ENCODE measurements around the gene SYTL2. TPM values are rescaled to one million over a fixed set of nuclear protein-coding genes. Genes with fewer than 3 reads are reported as not detected.
"Not testable (repeated sequence)": the region's sequence is repeated elsewhere in the genome, so short reads cannot be mapped to it uniquely, and the experiment has no call there.

SYTL2 gene
- total RNA-seq, 1 experiment from 2014 or later: 2.1 TPM

GRCh38 chr11:85673393-85673792 lies 137.5 kb downstream of the SYTL2 start:
- intact Hi-C loops (cut with micrococcal nuclease): no loop called here
- Mint-ChIP-seq H3K27ac (ENCODE audit: low read depth, unreplicated experiment) (no peak overlapping the region), H3K36me3 (ENCODE audit: insufficient read depth, unreplicated experiment) (no peaks in the 10 kb centered on the region), H3K9me3 (ENCODE audit: unreplicated experiment) (no peaks in the 10 kb centered on the region), H3K27me3 (ENCODE audit: insufficient read depth, unreplicated experiment) (no peaks in the 10 kb centered on the region), H3K4me3 (ENCODE audit: unreplicated experiment) (no peak overlapping the region), H3K4me1 (ENCODE audit: insufficient read depth, unreplicated experiment) (no peaks in the 10 kb centered on the region)
- no peak for TF ChIP-seq CTCF (IDR thresholded peaks at IDR 0.05; ENCODE audit: unreplicated experiment)
- ChIA-PET POLR2A (no interaction called here), CTCF (no interaction called here)
- no peak for DNase-seq (ENCODE audit: unreplicated experiment)
- BruUV-seq (replicated peaks): no TSS peak

GRCh38 chr11:85672105-85672902 lies 138.6 kb downstream of the SYTL2 start:
- no peaks in the 10 kb centered on the region for H3K27me3 Mint-ChIP-seq (ENCODE audit: insufficient read depth, unreplicated experiment)
- BruUV-seq (replicated peaks): no TSS peak
- no peak for DNase-seq (ENCODE audit: unreplicated experiment)
- POLR2A ChIA-PET: no interaction called here
- no peak overlapping the region for H3K27ac Mint-ChIP-seq (ENCODE audit: low read depth, unreplicated experiment)
- CTCF ChIA-PET: no interaction called here
- no peak for TF ChIP-seq CTCF (IDR thresholded peaks at IDR 0.05; ENCODE audit: unreplicated experiment)
- no peak overlapping the region for H3K4me3 Mint-ChIP-seq (ENCODE audit: unreplicated experiment)
- no peaks in the 10 kb centered on the region for H3K36me3 Mint-ChIP-seq (ENCODE audit: insufficient read depth, unreplicated experiment)
- intact Hi-C loops (cut with micrococcal nuclease): no loop called here
- no peaks in the 10 kb centered on the region for H3K4me1 Mint-ChIP-seq (ENCODE audit: insufficient read depth, unreplicated experiment)
- no peaks in the 10 kb centered on the region for H3K9me3 Mint-ChIP-seq (ENCODE audit: unreplicated experiment)

- intact Hi-C loops (cut with micrococcal nuclease); H3K27me3 Mint-ChIP-seq (ENCODE audit: insufficient read depth, unreplicated experiment); H3K4me3 Mint-ChIP-seq (ENCODE audit: unreplicated experiment); H3K36me3 Mint-ChIP-seq (ENCODE audit: insufficient read depth, unreplicated experiment); H3K27ac Mint-ChIP-seq (ENCODE audit: low read depth, unreplicated experiment); H3K4me1 Mint-ChIP-seq (ENCODE audit: insufficient read depth, unreplicated experiment); POLR2A ChIA-PET; BruUV-seq (replicated peaks); DNase-seq (ENCODE audit: unreplicated experiment); H3K9me3 Mint-ChIP-seq (ENCODE audit: unreplicated experiment): not testable (repeated sequence)
- CTCF ChIA-PET: interaction anchor here (0.6 kb wide), 1 partner anchor 113 kb away, joined by 5 read pairs; no protein-coding TSS in a partner anchor
These were observed 139.8 kb downstream of the SYTL2 start for GRCh38 chr11:85670949-85671663.

- peaks cover 3% of the 10 kb centered on the region for H3K4me1 Mint-ChIP-seq (ENCODE audit: insufficient read depth, unreplicated experiment)
- no peak overlapping the region for H3K4me3 Mint-ChIP-seq (ENCODE audit: unreplicated experiment)
- H3K27ac Mint-ChIP-seq (ENCODE audit: low read depth, unreplicated experiment): no peak overlapping the region
- H3K9me3 Mint-ChIP-seq (ENCODE audit: unreplicated experiment): no peaks in the 10 kb centered on the region
- POLR2A ChIA-PET: interaction anchor here (1.5 kb wide), 1 partner anchor 20 kb away, joined by 4 read pairs; the partner anchor contains the start of gene TMEM126A
- BruUV-seq (replicated peaks): no TSS peak
- CTCF ChIA-PET: interaction anchor here (0.6 to 1.2 kb wide), 3 partner anchors 158 to 1287 kb away, joined by 3 to 4 read pairs (median 4); partner anchors contain the start of gene FZD4
- intact Hi-C loops (cut with micrococcal nuclease): no loop called here
- TF ChIP-seq CTCF (IDR thresholded peaks at IDR 0.05; ENCODE audit: unreplicated experiment): no peak
- H3K27me3 Mint-ChIP-seq (ENCODE audit: insufficient read depth, unreplicated experiment): no peaks in the 10 kb centered on the region
- DNase-seq (ENCODE audit: unreplicated experiment): no peak
- peaks cover 17% of the 10 kb centered on the region for H3K36me3 Mint-ChIP-seq (ENCODE audit: insufficient read depth, unreplicated experiment)
These were observed 142.8 kb downstream of the SYTL2 start for GRCh38 chr11:85668157-85668556.
